Caco-2 (cell line): ENCODE results near the gene RHOG. TPM values are rescaled to one million over a fixed set of nuclear protein-coding genes. Genes with fewer than 3 reads are reported as not detected.

Experiments
- BruUV-seq: library from RNA; stranded (reverse); fragments of 400-500 nt; replicated peaks from 2 replicates; lab custom pipeline; 2021; lab: Mats Ljungman, UMichigan
- CTCF ChIA-PET: fragments of 300-600 bp; sonication (Branson Sonifier 250); formaldehyde crosslinking; loops from one replicate; lab custom pipeline; 2022; ENCODE audit warnings: antibody characterized with exemption; lab: Charles Lee
- POLR2A ChIA-PET: fragments of 300-600 bp; sonication (Branson Sonifier 250); formaldehyde crosslinking; loops from one replicate; lab custom pipeline; 2022; ENCODE audit warnings: antibody characterized with exemption; lab: Charles Lee
- DNase-seq, 2 experiments: peaks; one replicate each; pipeline versions ENCODE4 v3.0.0 to v3.0.0-alpha.2; 2020 to 2022
- H3K27me3 ChIP-seq: replicated peaks from 2 replicates; pipeline ENCODE4 v1.6.0; 2011; ENCODE audit warnings: low read length; ENCODE audit not compliant: control insufficient read depth, insufficient read depth
- H3K36me3 ChIP-seq: 2 replicates; pipeline ENCODE4 v1.5.1; 2011; ENCODE audit warnings: low read length; ENCODE audit not compliant: control insufficient read depth, insufficient read depth
- H3K4me1 ChIP-seq: fragments of 250-450 bp; sonication (Bioruptor Pico); 2 replicates; pipeline ENCODE4 v1.5.1; 2020; ENCODE audit warnings: mild to moderate bottlenecking
- H3K4me3 ChIP-seq: 2 replicates; pipeline ENCODE4 v1.5.1; 2011; ENCODE audit warnings: low read depth, mild to moderate bottlenecking, control low read depth, low read length
- H3K9me3 ChIP-seq: fragments of 250-450 bp; sonication (Bioruptor Pico); 2 replicates; pipeline ENCODE4 v1.5.1; 2020; ENCODE audit warnings: mild to moderate bottlenecking, moderate library complexity
- H3K27ac Mint-ChIP-seq: one replicate; pipeline ENCODE4 v1.8.0; 2022; ENCODE audit warnings: mixed read lengths; ENCODE audit not compliant: unreplicated experiment
- H3K27me3 Mint-ChIP-seq: one replicate; pipeline ENCODE4 v1.8.0; 2022; ENCODE audit warnings: mixed read lengths; ENCODE audit not compliant: insufficient read depth, unreplicated experiment
- H3K36me3 Mint-ChIP-seq: one replicate; pipeline ENCODE4 v1.8.0; 2022; ENCODE audit warnings: mild to moderate bottlenecking, mixed read lengths; ENCODE audit not compliant: insufficient read depth, unreplicated experiment
- H3K4me1 Mint-ChIP-seq: one replicate; pipeline ENCODE4 v1.8.0; 2022; ENCODE audit warnings: low read depth, mixed read lengths; ENCODE audit not compliant: unreplicated experiment
- H3K4me3 Mint-ChIP-seq: one replicate; pipeline ENCODE4 v1.8.0; 2022; ENCODE audit warnings: mild to moderate bottlenecking, moderate library complexity, mixed read lengths; ENCODE audit not compliant: unreplicated experiment
- H3K9me3 Mint-ChIP-seq: one replicate; pipeline ENCODE4 v1.8.0; 2022; ENCODE audit warnings: mixed read lengths; ENCODE audit not compliant: unreplicated experiment
- intact Hi-C: fragments of 100-400 bp; cut with micrococcal nuclease; formaldehyde crosslinking; loops from one replicate; pipeline ENCODE4 v1.10.0; 2022; ENCODE audit not compliant: unreplicated experiment
- total RNA-seq: library from RNA; stranded (reverse); gene quantifications from 2 replicates; pipeline ENCODE4 v1.2.3, GENCODE V29; 2022
- TF ChIP-seq, protein P1 (sequence below), 2 experiments: fragments of 200-600 bp in 1 of 2; IDR thresholded peaks; 1 replicate in 1 of 2; 2 replicates in 1 of 2; pipeline versions ENCODE4 v1.5.1 to v1.8.0; 2011 to 2022; ENCODE audit warnings: antibody characterized with exemption in 1 of 2, control low read depth in 1 of 2, inconsistent platforms in 1 of 2, low read depth in 1 of 2, low read length in 1 of 2, mild to moderate bottlenecking in 1 of 2, moderate library complexity in 1 of 2; ENCODE audit not compliant: insufficient read depth in 1 of 2, severe bottlenecking in 1 of 2, unreplicated experiment in 1 of 2

Gene RHOG
- total RNA-seq, 1 experiment from 2014 or later = 36.9 TPM

DNA sequence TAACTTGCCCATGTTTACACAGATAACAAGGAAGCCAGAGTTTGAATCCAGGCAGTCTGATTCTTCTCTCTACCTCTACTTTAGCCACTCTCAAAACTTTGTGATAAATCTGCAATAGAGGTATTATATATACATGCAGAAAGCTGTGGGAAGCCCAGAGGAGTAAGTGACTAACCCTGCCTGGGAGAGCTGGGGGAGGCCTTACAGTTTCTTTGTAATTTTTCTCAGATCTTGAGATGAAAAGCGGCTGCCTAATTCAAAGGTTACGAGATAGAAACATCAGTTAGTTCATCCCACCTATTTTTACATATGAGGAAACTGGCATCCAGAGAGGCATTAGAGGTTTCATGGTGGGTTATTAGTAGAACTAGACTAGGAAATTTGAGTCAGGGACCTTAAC lies 19.6 kb upstream of the RHOG start:
- Mint-ChIP-seq H3K27ac (no peak overlapping the region), H3K36me3 (peaks cover 5% of the 10 kb centered on the region), H3K4me3 (no peak overlapping the region), H3K9me3 (no peaks in the 10 kb centered on the region), H3K4me1 (peaks cover 32% of the 10 kb centered on the region), H3K27me3 (no peaks in the 10 kb centered on the region)
- BruUV-seq = no TSS peak
- no peaks in the 10 kb centered on the region for H3K27me3 ChIP-seq
- ChIA-PET CTCF (interaction anchor here (0.6 to 0.9 kb wide), 2 partner anchors 11 to 156 kb away, joined by 3 to 4 read pairs; no protein-coding TSS in a partner anchor), POLR2A (no interaction called here)
- intact Hi-C loops = no loop called here
- H3K9me3 ChIP-seq = no peaks in the 10 kb centered on the region
- no peaks in the 10 kb centered on the region for H3K36me3 ChIP-seq
- H3K4me3 ChIP-seq = no peak overlapping the region
- no peak for DNase-seq
- TF ChIP-seq, protein P1, sequence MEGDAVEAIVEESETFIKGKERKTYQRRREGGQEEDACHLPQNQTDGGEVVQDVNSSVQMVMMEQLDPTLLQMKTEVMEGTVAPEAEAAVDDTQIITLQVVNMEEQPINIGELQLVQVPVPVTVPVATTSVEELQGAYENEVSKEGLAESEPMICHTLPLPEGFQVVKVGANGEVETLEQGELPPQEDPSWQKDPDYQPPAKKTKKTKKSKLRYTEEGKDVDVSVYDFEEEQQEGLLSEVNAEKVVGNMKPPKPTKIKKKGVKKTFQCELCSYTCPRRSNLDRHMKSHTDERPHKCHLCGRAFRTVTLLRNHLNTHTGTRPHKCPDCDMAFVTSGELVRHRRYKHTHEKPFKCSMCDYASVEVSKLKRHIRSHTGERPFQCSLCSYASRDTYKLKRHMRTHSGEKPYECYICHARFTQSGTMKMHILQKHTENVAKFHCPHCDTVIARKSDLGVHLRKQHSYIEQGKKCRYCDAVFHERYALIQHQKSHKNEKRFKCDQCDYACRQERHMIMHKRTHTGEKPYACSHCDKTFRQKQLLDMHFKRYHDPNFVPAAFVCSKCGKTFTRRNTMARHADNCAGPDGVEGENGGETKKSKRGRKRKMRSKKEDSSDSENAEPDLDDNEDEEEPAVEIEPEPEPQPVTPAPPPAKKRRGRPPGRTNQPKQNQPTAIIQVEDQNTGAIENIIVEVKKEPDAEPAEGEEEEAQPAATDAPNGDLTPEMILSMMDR (IDR thresholded peaks at IDR 0.05; ENCODE audit: insufficient read depth in 1 of 2, low read depth in 1 of 2, low read length in 1 of 2, severe bottlenecking in 1 of 2, unreplicated experiment in 1 of 2) = no peak
- peaks cover 14% of the 10 kb centered on the region for H3K4me1 ChIP-seq

DNA sequence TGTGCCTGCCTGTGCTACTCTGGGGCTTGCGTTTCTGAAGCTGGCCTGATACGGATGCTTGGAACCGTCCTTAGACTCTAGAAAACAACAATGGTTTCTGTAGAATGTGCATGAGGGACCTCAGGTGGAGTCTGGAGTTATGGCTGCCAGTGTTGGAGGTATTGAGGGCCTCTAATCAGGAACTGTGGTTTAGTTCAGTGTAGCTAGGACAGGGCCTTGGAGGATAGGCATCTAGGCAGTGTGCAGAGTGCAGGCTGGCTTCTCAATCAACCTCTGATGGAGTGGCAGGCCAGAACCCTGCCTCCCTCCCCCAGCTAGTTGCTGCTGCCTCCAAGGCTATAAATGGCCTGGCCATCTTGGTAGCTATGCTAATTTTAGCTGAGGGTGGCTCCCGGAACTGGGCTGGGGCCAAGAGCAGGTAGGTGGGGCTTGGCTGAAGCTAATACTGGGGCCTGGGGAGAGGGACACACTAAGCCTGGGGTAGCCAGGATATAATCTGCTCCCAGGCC lies 18.7 kb upstream of the RHOG start:
- Histone ChIP-seq H3K36me3 (no peaks in the 10 kb centered on the region), H3K9me3 (no peaks in the 10 kb centered on the region), H3K4me3 (no peak overlapping the region), H3K27me3 (no peaks in the 10 kb centered on the region), H3K4me1 (peaks cover 8% of the 10 kb centered on the region)
- ChIA-PET CTCF (interaction anchor here (0.7 kb wide), 1 partner anchor 10 kb away, joined by 3 read pairs; no protein-coding TSS in a partner anchor), POLR2A (no interaction called here)
- Mint-ChIP-seq H3K27ac (no peak overlapping the region), H3K9me3 (no peaks in the 10 kb centered on the region), H3K4me1 (peaks cover 26% of the 10 kb centered on the region), H3K4me3 (no peak overlapping the region), H3K27me3 (no peaks in the 10 kb centered on the region), H3K36me3 (peaks cover 12% of the 10 kb centered on the region)
- TF ChIP-seq, protein P1 (IDR thresholded peaks at IDR 0.05; ENCODE audit: insufficient read depth in 1 of 2, low read depth in 1 of 2, low read length in 1 of 2, severe bottlenecking in 1 of 2, unreplicated experiment in 1 of 2) = no peak
- no TSS peak for BruUV-seq
- no peak for DNase-seq
- intact Hi-C loops = no loop called here

DNA sequence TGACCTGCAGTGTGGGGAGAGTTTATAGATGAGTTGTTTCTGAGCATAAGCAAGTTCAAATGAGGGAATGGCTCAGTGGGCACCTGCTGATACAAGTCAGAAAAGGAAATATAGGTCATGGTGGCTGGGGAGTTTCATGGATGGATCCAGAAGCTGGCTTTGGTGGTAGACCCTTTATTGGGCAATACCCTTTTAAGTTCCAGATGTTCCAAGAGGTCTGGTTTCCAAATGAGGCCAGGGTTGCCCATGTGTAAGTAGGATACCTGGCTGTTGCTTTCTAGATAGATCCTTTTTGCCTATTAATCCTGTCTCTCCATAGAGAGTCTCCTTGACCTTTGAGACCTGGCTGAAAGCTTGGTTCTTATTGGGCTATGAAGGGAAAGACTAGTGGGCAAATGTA lies 16.9 kb upstream of the RHOG start:
- ChIA-PET POLR2A (interaction anchor here (0.6 kb wide), 1 partner anchor 203 kb away, joined by 4 read pairs; no protein-coding TSS in a partner anchor), CTCF (no interaction called here)
- Histone ChIP-seq H3K9me3 (no peaks in the 10 kb centered on the region), H3K4me1 (peaks cover 15% of the 10 kb centered on the region), H3K36me3 (no peaks in the 10 kb centered on the region), H3K4me3 (no peak overlapping the region), H3K27me3 (no peaks in the 10 kb centered on the region)
- Mint-ChIP-seq H3K4me3 (peak overlapping the region; percentile 84), H3K9me3 (no peaks in the 10 kb centered on the region), H3K27ac (no peak overlapping the region), H3K4me1 (peaks cover 31% of the 10 kb centered on the region), H3K27me3 (no peaks in the 10 kb centered on the region), H3K36me3 (peaks cover 12% of the 10 kb centered on the region)
- TF ChIP-seq, protein P1 (IDR thresholded peaks at IDR 0.05; ENCODE audit: insufficient read depth in 1 of 2, low read depth in 1 of 2, low read length in 1 of 2, severe bottlenecking in 1 of 2, unreplicated experiment in 1 of 2) = no peak
- DNase-seq = no peak
- no TSS peak for BruUV-seq
- intact Hi-C loops = no loop called here
